HepG2 (cell line): ENCODE data around the gene LASP1. TPM values are rescaled to one million over a fixed set of nuclear protein-coding genes. Genes with fewer than 3 reads are reported as not detected.
A peak's percentile ranks its signal among the peaks of the same experiment; 100 is the strongest.

Experiments
- DNMT3B ChIP-seq: conservative IDR thresholded peaks from 2 replicates; pipeline ENCODE4 v1.6.1; 2016; ENCODE audit warnings: missing biosample characterization, control low read depth
- HOXA5 ChIP-seq: sonication (generic); formaldehyde crosslinking; IDR thresholded peaks from 2 replicates; pipeline ENCODE4 v1.4.0; 2020; ENCODE audit warnings: missing genetic modification reagents
- KMT2B ChIP-seq: IDR thresholded peaks from 2 replicates; pipeline ENCODE4 v1.6.1; 2016; ENCODE audit warnings: missing genetic modification reagents, missing compliant biosample characterization
- MEIS1 ChIP-seq: sonication (generic); formaldehyde crosslinking; IDR thresholded peaks from 2 replicates; pipeline ENCODE4 v1.9.0; 2021; ENCODE audit warnings: mild to moderate bottlenecking, missing genetic modification reagents, moderate library complexity, borderline replicate concordance
- SIX1 ChIP-seq: sonication (generic); formaldehyde crosslinking; IDR thresholded peaks from 2 replicates; pipeline ENCODE4 v1.4.0; 2020; ENCODE audit warnings: missing genetic modification reagents, borderline replicate concordance
- TBP ChIP-seq: sonication (generic); formaldehyde crosslinking; IDR thresholded peaks from 2 replicates; pipeline ENCODE4 v1.5.0; 2020; ENCODE audit warnings: missing genetic modification reagents
- TFDP1 ChIP-seq: IDR thresholded peaks from 2 replicates; pipeline ENCODE4 v1.6.1; 2016; ENCODE audit warnings: missing compliant biosample characterization, missing genetic modification reagents, borderline replicate concordance
- ZNF205 ChIP-seq: IDR thresholded peaks from 2 replicates; pipeline ENCODE4 v1.6.1; 2018; ENCODE audit warnings: missing biosample characterization, missing genetic modification reagents
- ZNF484 ChIP-seq: sonication (generic); formaldehyde crosslinking; IDR thresholded peaks from 2 replicates; pipeline ENCODE4 v1.5.1; 2020; ENCODE audit warnings: mild to moderate bottlenecking, low read depth, missing genetic modification reagents, borderline replicate concordance
- ZNF556 ChIP-seq: sonication (generic); formaldehyde crosslinking; IDR thresholded peaks from 2 replicates; pipeline ENCODE4 v1.4.0; 2020; ENCODE audit warnings: mild to moderate bottlenecking, missing genetic modification reagents, borderline replicate concordance
- ZSCAN20 ChIP-seq: sonication (generic); formaldehyde crosslinking; IDR thresholded peaks from 2 replicates; pipeline ENCODE4 v1.4.0; 2020; ENCODE audit warnings: missing genetic modification reagents, mild to moderate bottlenecking, borderline replicate concordance
- polyA plus RNA-seq, 8 experiments: library from polyadenylated mRNA; depleted of rRNA in 3 of 8; stranded (reverse) in 7 of 8; unstranded in 1 of 8; fragments of >200 nt; fragmentation: Illumina TruSeq in 4 of 8; extraction: Trizol in 4 of 8; gene quantifications; 2 replicates each; pipeline versions ENCODE4 v1.2.1 to v1.2.3, GENCODE V29; 2011 to 2016; ENCODE audit warnings: low read depth in 4 of 8, missing spikeins in 1 of 8, mixed read lengths in 1 of 8; ENCODE audit not compliant: insufficient read depth in 1 of 8
- total RNA-seq, 5 experiments: library from RNA; depleted of rRNA; stranded (reverse); fragments of >200 nt; fragmentation: Illumina TruSeq; extraction: Trizol; gene quantifications; 2 replicates each; pipeline ENCODE4 v1.2.3, GENCODE V29; 2016; ENCODE audit warnings: low read depth in 1 of 5
- TF ChIP-seq, protein P1 (sequence below): IDR thresholded peaks from 2 replicates; pipeline ENCODE4 v1.6.1; 2018; ENCODE audit warnings: missing genetic modification reagents, mild to moderate bottlenecking, missing compliant biosample characterization
- TF ChIP-seq, protein P2 (sequence below): sonication (generic); formaldehyde crosslinking; IDR thresholded peaks from 2 replicates; pipeline ENCODE4 v1.5.1; 2020; ENCODE audit warnings: mild to moderate bottlenecking, missing genetic modification reagents, borderline replicate concordance
- TF ChIP-seq, protein P3 (sequence below): sonication (generic); formaldehyde crosslinking; IDR thresholded peaks from 2 replicates; pipeline ENCODE4 v1.4.0; 2020; ENCODE audit warnings: mild to moderate bottlenecking, low read depth, missing genetic modification reagents
- TF ChIP-seq, protein P4 (sequence below): sonication (generic); formaldehyde crosslinking; IDR thresholded peaks from 2 replicates; pipeline ENCODE4 v1.5.1; 2020; ENCODE audit warnings: mild to moderate bottlenecking, moderate library complexity, missing genetic modification reagents
- TF ChIP-seq, protein P5 (sequence below): sonication (generic); formaldehyde crosslinking; IDR thresholded peaks from 2 replicates; pipeline ENCODE4 v1.4.0; 2020; ENCODE audit warnings: missing genetic modification reagents

LASP1 gene
- total and polyA plus RNA-seq, 2 of the 13 experiments (the other 11 are each of a cell fraction or from before 2014, with no cell fraction given), result 70.1 to 97.0 TPM

- TF ChIP-seq DNMT3B (CRISPR knock-in tag) (peak; percentile 98), TBP (CRISPR knock-in tag) (0 out of 2 replicates have a peak, but pooled peaks have one; percentile 78), HOXA5 (peak; percentile 13; the same call in 1 of the 2 replicates), SIX1 (CRISPR knock-in tag) (peak; percentile 46), ZNF205 (CRISPR knock-in tag) (peak; percentile 91), MEIS1 (CRISPR knock-in tag) (peak; percentile 93), TFDP1 (CRISPR knock-in tag) (peak; percentile 80), ZNF484 (CRISPR knock-in tag) (no peak), KMT2B (CRISPR knock-in tag) (peak; percentile 99), ZNF556 (peak; percentile 95; the same call in 1 of the 2 replicates), ZSCAN20 (no peak)
- TF ChIP-seq, protein P1, sequence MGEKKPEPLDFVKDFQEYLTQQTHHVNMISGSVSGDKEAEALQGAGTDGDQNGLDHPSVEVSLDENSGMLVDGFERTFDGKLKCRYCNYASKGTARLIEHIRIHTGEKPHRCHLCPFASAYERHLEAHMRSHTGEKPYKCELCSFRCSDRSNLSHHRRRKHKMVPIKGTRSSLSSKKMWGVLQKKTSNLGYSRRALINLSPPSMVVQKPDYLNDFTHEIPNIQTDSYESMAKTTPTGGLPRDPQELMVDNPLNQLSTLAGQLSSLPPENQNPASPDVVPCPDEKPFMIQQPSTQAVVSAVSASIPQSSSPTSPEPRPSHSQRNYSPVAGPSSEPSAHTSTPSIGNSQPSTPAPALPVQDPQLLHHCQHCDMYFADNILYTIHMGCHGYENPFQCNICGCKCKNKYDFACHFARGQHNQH (CRISPR knock-in tag), result peak; percentile 97
- TF ChIP-seq, protein P2, sequence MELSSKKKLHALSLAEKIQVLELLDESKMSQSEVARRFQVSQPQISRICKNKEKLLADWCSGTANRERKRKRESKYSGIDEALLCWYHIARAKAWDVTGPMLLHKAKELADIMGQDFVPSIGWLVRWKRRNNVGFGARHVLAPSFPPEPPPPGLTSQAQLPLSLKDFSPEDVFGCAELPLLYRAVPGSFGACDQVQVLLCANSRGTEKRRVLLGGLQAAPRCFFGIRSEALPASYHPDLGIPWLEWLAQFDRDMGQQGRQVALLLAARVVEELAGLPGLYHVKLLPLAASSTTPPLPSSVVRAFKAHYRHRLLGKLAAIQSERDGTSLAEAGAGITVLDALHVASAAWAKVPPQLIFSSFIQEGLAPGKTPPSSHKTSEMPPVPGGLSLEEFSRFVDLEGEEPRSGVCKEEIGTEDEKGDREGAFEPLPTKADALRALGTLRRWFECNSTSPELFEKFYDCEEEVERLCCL (CRISPR knock-in tag), result 0 out of 2 replicates have a peak, but pooled peaks have one; percentile 23
- TF ChIP-seq, protein P3, sequence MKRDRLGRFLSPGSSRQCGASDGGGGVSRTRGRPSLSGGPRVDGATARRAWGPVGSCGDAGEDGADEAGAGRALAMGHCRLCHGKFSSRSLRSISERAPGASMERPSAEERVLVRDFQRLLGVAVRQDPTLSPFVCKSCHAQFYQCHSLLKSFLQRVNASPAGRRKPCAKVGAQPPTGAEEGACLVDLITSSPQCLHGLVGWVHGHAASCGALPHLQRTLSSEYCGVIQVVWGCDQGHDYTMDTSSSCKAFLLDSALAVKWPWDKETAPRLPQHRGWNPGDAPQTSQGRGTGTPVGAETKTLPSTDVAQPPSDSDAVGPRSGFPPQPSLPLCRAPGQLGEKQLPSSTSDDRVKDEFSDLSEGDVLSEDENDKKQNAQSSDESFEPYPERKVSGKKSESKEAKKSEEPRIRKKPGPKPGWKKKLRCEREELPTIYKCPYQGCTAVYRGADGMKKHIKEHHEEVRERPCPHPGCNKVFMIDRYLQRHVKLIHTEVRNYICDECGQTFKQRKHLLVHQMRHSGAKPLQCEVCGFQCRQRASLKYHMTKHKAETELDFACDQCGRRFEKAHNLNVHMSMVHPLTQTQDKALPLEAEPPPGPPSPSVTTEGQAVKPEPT (CRISPR knock-in tag), result peak; percentile 85; the same call in 1 of the 2 replicates
- TF ChIP-seq, protein P4, sequence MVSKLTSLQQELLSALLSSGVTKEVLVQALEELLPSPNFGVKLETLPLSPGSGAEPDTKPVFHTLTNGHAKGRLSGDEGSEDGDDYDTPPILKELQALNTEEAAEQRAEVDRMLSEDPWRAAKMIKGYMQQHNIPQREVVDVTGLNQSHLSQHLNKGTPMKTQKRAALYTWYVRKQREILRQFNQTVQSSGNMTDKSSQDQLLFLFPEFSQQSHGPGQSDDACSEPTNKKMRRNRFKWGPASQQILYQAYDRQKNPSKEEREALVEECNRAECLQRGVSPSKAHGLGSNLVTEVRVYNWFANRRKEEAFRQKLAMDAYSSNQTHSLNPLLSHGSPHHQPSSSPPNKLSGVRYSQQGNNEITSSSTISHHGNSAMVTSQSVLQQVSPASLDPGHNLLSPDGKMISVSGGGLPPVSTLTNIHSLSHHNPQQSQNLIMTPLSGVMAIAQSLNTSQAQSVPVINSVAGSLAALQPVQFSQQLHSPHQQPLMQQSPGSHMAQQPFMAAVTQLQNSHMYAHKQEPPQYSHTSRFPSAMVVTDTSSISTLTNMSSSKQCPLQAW (CRISPR knock-in tag), result peak; percentile 96
- TF ChIP-seq, protein P5, sequence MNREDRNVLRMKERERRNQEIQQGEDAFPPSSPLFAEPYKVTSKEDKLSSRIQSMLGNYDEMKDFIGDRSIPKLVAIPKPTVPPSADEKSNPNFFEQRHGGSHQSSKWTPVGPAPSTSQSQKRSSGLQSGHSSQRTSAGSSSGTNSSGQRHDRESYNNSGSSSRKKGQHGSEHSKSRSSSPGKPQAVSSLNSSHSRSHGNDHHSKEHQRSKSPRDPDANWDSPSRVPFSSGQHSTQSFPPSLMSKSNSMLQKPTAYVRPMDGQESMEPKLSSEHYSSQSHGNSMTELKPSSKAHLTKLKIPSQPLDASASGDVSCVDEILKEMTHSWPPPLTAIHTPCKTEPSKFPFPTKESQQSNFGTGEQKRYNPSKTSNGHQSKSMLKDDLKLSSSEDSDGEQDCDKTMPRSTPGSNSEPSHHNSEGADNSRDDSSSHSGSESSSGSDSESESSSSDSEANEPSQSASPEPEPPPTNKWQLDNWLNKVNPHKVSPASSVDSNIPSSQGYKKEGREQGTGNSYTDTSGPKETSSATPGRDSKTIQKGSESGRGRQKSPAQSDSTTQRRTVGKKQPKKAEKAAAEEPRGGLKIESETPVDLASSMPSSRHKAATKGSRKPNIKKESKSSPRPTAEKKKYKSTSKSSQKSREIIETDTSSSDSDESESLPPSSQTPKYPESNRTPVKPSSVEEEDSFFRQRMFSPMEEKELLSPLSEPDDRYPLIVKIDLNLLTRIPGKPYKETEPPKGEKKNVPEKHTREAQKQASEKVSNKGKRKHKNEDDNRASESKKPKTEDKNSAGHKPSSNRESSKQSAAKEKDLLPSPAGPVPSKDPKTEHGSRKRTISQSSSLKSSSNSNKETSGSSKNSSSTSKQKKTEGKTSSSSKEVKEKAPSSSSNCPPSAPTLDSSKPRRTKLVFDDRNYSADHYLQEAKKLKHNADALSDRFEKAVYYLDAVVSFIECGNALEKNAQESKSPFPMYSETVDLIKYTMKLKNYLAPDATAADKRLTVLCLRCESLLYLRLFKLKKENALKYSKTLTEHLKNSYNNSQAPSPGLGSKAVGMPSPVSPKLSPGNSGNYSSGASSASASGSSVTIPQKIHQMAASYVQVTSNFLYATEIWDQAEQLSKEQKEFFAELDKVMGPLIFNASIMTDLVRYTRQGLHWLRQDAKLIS (CRISPR knock-in tag), result no peak
Observed at GRCh38 chr17:38824899-38825761, 44.7 kb upstream of the LASP1 start, which contains the start of gene CWC25 (continued).
